Panc1 (cell line): ENCODE results near the gene KATNA1. TPM values are rescaled to one million over a fixed set of nuclear protein-coding genes. Genes with fewer than 3 reads are reported as not detected.

Experiments used
- ATAC-seq: fragments of 200-7000 bp; cut with Tn5 transposase; 2 replicates; pipeline ENCODE4 v1.9.1; 2020; ENCODE audit warnings: mild to moderate bottlenecking, moderate library complexity
- BruUV-seq: library from RNA; stranded (reverse); fragments of 400-500 nt; replicated peaks from 2 replicates; lab custom pipeline; 2021; lab: Mats Ljungman, UMichigan
- CTCF ChIA-PET: fragments of 300-600 bp; sonication (Branson Sonifier 250); formaldehyde crosslinking; loops from one replicate; lab custom pipeline; 2022; ENCODE audit warnings: antibody characterized with exemption; lab: Charles Lee
- POLR2A ChIA-PET: fragments of 300-600 bp; sonication (Branson Sonifier 250); formaldehyde crosslinking; loops from one replicate; lab custom pipeline; 2022; ENCODE audit warnings: antibody characterized with exemption; lab: Charles Lee
- DNase-seq: peaks from one replicate; pipeline ENCODE4 v3.0.0-alpha.2; 2010; ENCODE audit warnings: low read depth, low spot score
- H3K27ac ChIP-seq: 2 replicates; pipeline ENCODE4 v1.5.1; 2011; ENCODE audit warnings: mild to moderate bottlenecking, low read length, inconsistent platforms
- H3K27me3 ChIP-seq: fragments of 200-500 bp; sonication (Bioruptor generic); 2 replicates; pipeline ENCODE4 v1.6.0; 2014; ENCODE audit warnings: low read length, inconsistent platforms; ENCODE audit not compliant: control insufficient read depth, insufficient read depth
- H3K36me3 ChIP-seq: fragments of 200-500 bp; sonication (Bioruptor generic); 2 replicates; pipeline ENCODE4 v1.5.1; 2014; ENCODE audit warnings: inconsistent platforms, mild to moderate bottlenecking, low read length, moderate library complexity; ENCODE audit not compliant: control insufficient read depth, insufficient read depth
- H3K4me1 ChIP-seq: 2 replicates; pipeline ENCODE4 v1.5.1; 2011; ENCODE audit warnings: inconsistent platforms, mild to moderate bottlenecking, low read length, moderate library complexity; ENCODE audit not compliant: control insufficient read depth, insufficient read depth
- H3K4me3 ChIP-seq, 2 experiments: 2 replicates each; pipeline ENCODE4 v1.5.1; 2011 to 2012; ENCODE audit warnings: low read depth in 2 of 2, low read length in 2 of 2, mild to moderate bottlenecking in 2 of 2, inconsistent platforms in 1 of 2, moderate library complexity in 1 of 2
- H3K9me3 ChIP-seq: fragments of 200-500 bp; sonication (Bioruptor generic); 2 replicates; pipeline ENCODE4 v1.5.1; 2014; ENCODE audit warnings: low read depth, mild to moderate bottlenecking, inconsistent platforms, low read length, moderate library complexity; ENCODE audit not compliant: control insufficient read depth, insufficient read depth
- POLR2AphosphoS5 ChIP-seq: IDR thresholded peaks from 2 replicates; pipeline ENCODE4 v1.6.1; 2012; ENCODE audit warnings: mild to moderate bottlenecking, low read depth, low read length, moderate library complexity
- SIN3A ChIP-seq: IDR thresholded peaks from 2 replicates; pipeline ENCODE4 v1.6.1; 2012; ENCODE audit warnings: low read depth, mild to moderate bottlenecking, low read length, moderate library complexity, borderline replicate concordance; ENCODE audit not compliant: insufficient read depth
- TCF7L2 ChIP-seq: IDR thresholded peaks from 2 replicates; pipeline ENCODE4 v1.6.1; 2011; ENCODE audit warnings: mild to moderate bottlenecking, low read depth, low read length, inconsistent platforms
- in situ Hi-C: cut with HindIII; loops from 2 replicates; pipeline ENCODE4 v1.10.0; 2016; ENCODE audit warnings: low sequenced_read_pairs, low pct_unique_long_range_greater_than_20kb
- intact Hi-C: fragments of 100-400 bp; cut with micrococcal nuclease; formaldehyde crosslinking; loops from one replicate; pipeline ENCODE4 v1.10.0; 2022; ENCODE audit not compliant: unreplicated experiment
- total RNA-seq: library from RNA; stranded (reverse); gene quantifications from one replicate; pipeline ENCODE4 v1.2.1, GENCODE V29; 2021; ENCODE audit not compliant: unreplicated experiment
- TF ChIP-seq, protein P1 (sequence below), 2 experiments: IDR thresholded peaks; 2 replicates each; pipeline ENCODE4 v1.6.1; 2011 to 2012; ENCODE audit warnings: low read depth in 2 of 2, control low read depth in 1 of 2, low read length in 1 of 2, mild to moderate bottlenecking in 1 of 2, moderate library complexity in 1 of 2; ENCODE audit not compliant: insufficient read depth in 1 of 2
- TF ChIP-seq, protein P2 (sequence below): fragments of 450-650 bp; IDR thresholded peaks from 2 replicates; pipeline ENCODE4 v1.5.1; 2017; ENCODE audit warnings: mild to moderate bottlenecking

KATNA1 gene
- total RNA-seq, 1 experiment from 2014 or later = 19.7 TPM

DNA sequence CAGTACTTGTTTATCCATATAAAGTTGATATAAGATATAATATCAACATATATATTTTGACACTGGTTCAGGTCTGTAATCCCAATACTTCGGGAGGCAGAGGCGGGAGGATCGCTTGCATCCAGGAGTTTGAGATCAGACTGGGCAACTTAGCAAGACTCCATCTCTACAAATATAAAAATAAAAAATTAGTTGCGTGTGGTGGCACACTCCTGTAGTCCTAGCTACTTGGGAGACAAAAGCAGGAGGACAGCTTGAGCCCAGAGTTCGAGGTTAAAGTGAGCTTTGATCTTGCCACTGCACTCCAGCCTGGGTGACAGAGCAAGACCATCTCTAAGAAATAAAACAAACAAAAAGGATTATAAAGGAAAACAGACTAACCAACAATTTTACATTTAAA is 8.9 kb upstream of the KATNA1 start:
- CTCF ChIA-PET = no interaction called here
- in situ Hi-C loops (no loop called here), intact Hi-C loops (no loop called here)
- Histone ChIP-seq H3K9me3 (no peaks in the 10 kb centered on the region), H3K4me3 (no peak overlapping the region), H3K36me3 (peaks cover 14% of the 10 kb centered on the region; the same call in 1 of the 2 replicates), H3K4me1 (no peaks in the 10 kb centered on the region), H3K27me3 (no peaks in the 10 kb centered on the region), H3K27ac (no peak overlapping the region)
- DNase-seq = no peak
- POLR2A ChIA-PET = no interaction called here
- no peak for TF ChIP-seq SIN3A
- TF ChIP-seq, protein P1, sequence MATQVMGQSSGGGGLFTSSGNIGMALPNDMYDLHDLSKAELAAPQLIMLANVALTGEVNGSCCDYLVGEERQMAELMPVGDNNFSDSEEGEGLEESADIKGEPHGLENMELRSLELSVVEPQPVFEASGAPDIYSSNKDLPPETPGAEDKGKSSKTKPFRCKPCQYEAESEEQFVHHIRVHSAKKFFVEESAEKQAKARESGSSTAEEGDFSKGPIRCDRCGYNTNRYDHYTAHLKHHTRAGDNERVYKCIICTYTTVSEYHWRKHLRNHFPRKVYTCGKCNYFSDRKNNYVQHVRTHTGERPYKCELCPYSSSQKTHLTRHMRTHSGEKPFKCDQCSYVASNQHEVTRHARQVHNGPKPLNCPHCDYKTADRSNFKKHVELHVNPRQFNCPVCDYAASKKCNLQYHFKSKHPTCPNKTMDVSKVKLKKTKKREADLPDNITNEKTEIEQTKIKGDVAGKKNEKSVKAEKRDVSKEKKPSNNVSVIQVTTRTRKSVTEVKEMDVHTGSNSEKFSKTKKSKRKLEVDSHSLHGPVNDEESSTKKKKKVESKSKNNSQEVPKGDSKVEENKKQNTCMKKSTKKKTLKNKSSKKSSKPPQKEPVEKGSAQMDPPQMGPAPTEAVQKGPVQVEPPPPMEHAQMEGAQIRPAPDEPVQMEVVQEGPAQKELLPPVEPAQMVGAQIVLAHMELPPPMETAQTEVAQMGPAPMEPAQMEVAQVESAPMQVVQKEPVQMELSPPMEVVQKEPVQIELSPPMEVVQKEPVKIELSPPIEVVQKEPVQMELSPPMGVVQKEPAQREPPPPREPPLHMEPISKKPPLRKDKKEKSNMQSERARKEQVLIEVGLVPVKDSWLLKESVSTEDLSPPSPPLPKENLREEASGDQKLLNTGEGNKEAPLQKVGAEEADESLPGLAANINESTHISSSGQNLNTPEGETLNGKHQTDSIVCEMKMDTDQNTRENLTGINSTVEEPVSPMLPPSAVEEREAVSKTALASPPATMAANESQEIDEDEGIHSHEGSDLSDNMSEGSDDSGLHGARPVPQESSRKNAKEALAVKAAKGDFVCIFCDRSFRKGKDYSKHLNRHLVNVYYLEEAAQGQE (IDR thresholded peaks at IDR 0.05; ENCODE audit: insufficient read depth in 1 of 2, low read depth in 2 of 2, low read length in 1 of 2) = no peak
- TF ChIP-seq POLR2AphosphoS5 = no peak
- TF ChIP-seq TCF7L2 = no peak
- TF ChIP-seq, protein P2, sequence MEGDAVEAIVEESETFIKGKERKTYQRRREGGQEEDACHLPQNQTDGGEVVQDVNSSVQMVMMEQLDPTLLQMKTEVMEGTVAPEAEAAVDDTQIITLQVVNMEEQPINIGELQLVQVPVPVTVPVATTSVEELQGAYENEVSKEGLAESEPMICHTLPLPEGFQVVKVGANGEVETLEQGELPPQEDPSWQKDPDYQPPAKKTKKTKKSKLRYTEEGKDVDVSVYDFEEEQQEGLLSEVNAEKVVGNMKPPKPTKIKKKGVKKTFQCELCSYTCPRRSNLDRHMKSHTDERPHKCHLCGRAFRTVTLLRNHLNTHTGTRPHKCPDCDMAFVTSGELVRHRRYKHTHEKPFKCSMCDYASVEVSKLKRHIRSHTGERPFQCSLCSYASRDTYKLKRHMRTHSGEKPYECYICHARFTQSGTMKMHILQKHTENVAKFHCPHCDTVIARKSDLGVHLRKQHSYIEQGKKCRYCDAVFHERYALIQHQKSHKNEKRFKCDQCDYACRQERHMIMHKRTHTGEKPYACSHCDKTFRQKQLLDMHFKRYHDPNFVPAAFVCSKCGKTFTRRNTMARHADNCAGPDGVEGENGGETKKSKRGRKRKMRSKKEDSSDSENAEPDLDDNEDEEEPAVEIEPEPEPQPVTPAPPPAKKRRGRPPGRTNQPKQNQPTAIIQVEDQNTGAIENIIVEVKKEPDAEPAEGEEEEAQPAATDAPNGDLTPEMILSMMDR = no peak
- no peak for ATAC-seq
- BruUV-seq = no TSS peak

DNA sequence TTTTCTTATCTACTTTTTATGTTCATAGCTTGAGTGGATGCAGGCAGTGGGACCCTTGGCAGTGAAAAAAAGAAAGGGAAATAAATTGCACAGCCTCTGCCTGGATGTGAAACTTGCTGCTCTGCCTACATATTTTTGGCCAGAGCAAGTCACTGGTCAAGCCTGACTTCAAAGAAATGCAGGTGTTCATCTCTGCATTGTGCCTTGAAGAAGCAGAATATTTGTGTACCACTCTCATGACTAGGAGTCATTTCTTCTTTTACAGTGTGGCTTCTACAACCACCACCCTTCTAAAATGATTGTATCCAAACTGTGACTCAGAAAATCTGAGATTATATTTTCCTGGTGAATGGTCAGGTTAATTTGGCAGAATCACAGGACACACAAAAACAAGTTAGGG is 2.5 kb upstream of the KATNA1 start:
- Histone ChIP-seq H3K4me1 (peaks cover 6% of the 10 kb centered on the region), H3K27ac (no peak overlapping the region), H3K4me3 (no peak overlapping the region), H3K36me3 (peaks cover 7% of the 10 kb centered on the region; the same call in 1 of the 2 replicates), H3K27me3 (no peaks in the 10 kb centered on the region), H3K9me3 (no peaks in the 10 kb centered on the region)
- no TSS peak for BruUV-seq
- intact Hi-C loops = no loop called here
- no peak for ATAC-seq
- TF ChIP-seq POLR2AphosphoS5 (no peak), TCF7L2 (no peak), SIN3A (no peak)
- TF ChIP-seq, protein P2 = no peak
- TF ChIP-seq, protein P1 (IDR thresholded peaks at IDR 0.05; ENCODE audit: insufficient read depth in 1 of 2, low read depth in 2 of 2, low read length in 1 of 2) = no peak
- POLR2A ChIA-PET = no interaction called here
- DNase-seq = no peak
- CTCF ChIA-PET = no interaction called here
- in situ Hi-C loops = no loop called here
